HL-60/S4 treated with phorbol 12-myristate 13-acetate at 8.2 ng/mL for 4 days and 3 days (cell line): Measurements from ENCODE around the gene DNAJC25.
"Not testable (repeated sequence)": the region's sequence is repeated elsewhere in the genome, so short reads cannot be mapped to it uniquely, and the experiment has no call there.

Experiments
- in situ Hi-C: fragments of 300-500 bp; cut with MboI; formaldehyde crosslinking; loops from 2 replicates; pipeline ENCODE4 v1.15.0; 2022; ENCODE audit warnings: low sequenced_read_pairs

Gene DNAJC25

GRCh38 chr9:111631214-111631971 lies at the start of gene DNAJC25:
DNAJC25 (plus strand) TSS chr9:111631334; CDS start chr9:111631408, 74 bp downstream.
- in situ Hi-C loops = no loop called here

- in situ Hi-C loops = no loop called here
Measured at GRCh38 chr9:111582888-111583287, 48.2 kb upstream of the DNAJC25 start.

GRCh38 chr9:111586378-111586777 lies 44.8 kb upstream of the DNAJC25 start:
- in situ Hi-C loops = no loop called here

GRCh38 chr9:111588846-111589245 lies 42.3 kb upstream of the DNAJC25 start:
- in situ Hi-C loops = no loop called here

- in situ Hi-C loops = no loop called here
Measured at GRCh38 chr9:111597852-111598732, 33.0 kb upstream of the DNAJC25 start.

GRCh38 chr9:111598733-111599091 lies 32.4 kb upstream of the DNAJC25 start:
- in situ Hi-C loops = no loop called here

- in situ Hi-C loops = no loop called here
Measured at GRCh38 chr9:111599092-111599954, 31.8 kb upstream of the DNAJC25 start, which contains the start of gene PTGR1. PTGR1 (minus strand) TSS chr9:111599647; CDS start chr9:111597422, 2,225 bp downstream.

GRCh38 chr9:111599955-111600343 lies 31.2 kb upstream of the DNAJC25 start:
- in situ Hi-C loops = no loop called here

- in situ Hi-C loops = no loop called here
Measured at GRCh38 chr9:111601237-111602018, 29.7 kb upstream of the DNAJC25 start.

GRCh38 chr9:111603041-111603440 lies 28.1 kb upstream of the DNAJC25 start:
- in situ Hi-C loops = no loop called here

- in situ Hi-C loops = no loop called here
Measured at GRCh38 chr9:111604054-111604615, 27.0 kb upstream of the DNAJC25 start.

- in situ Hi-C loops = no loop called here
Measured at GRCh38 chr9:111605041-111605559, 26.0 kb upstream of the DNAJC25 start.

- in situ Hi-C loops = no loop called here
Measured at GRCh38 chr9:111610149-111610548, 21.0 kb upstream of the DNAJC25 start.

- in situ Hi-C loops = no loop called here
Measured at GRCh38 chr9:111610845-111611244, 20.3 kb upstream of the DNAJC25 start.

GRCh38 chr9:111613436-111614040 lies 17.6 kb upstream of the DNAJC25 start:
- in situ Hi-C loops = no loop called here

GRCh38 chr9:111615928-111616327 lies 15.2 kb upstream of the DNAJC25 start:
- in situ Hi-C loops = no loop called here

- in situ Hi-C loops = not testable (repeated sequence)
Measured at GRCh38 chr9:111617349-111617748, 13.8 kb upstream of the DNAJC25 start.

GRCh38 chr9:111621895-111622480 lies 9.1 kb upstream of the DNAJC25 start:
- in situ Hi-C loops = no loop called here

GRCh38 chr9:111622626-111623025 lies 8.5 kb upstream of the DNAJC25 start:
- in situ Hi-C loops = no loop called here
